ENCODE data around the gene NKRF. TPM values are rescaled to one million over a fixed set of nuclear protein-coding genes. Genes with fewer than 3 reads are reported as not detected.

Gene NKRF
- total RNA-seq, 1 donor from 2014 or later, result 9.8 TPM

GRCh38 chrX:119549327-119550016 is 56.8 kb downstream of the NKRF start:
- DNase-seq (ENCODE audit: low spot score) (no peak), ATAC-seq (no peak)
- intact Hi-C loops (cut with DNase I), result no loop called here

DNA sequence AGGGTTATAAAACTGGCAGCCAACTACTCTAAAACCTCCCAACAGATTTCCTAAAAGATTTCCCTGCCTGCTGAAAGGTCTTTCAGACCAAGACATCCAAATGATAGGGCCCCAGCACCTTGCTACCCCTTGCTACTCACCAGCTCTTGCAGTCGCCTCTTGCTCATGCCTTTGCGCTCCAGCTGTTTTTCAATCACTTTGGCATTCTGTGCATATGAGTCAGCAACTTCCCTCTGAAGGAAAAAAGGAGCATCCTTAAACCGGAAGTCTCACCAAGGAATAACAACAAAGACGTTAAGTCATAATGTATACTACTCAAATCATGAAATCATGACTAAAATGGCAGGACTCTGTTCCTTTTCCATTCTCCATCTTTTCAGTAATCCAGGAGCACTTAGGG is 65.0 kb downstream of the NKRF start:
- DNase-seq (ENCODE audit: low spot score) (no peak), ATAC-seq (no peak)
- intact Hi-C loops (cut with DNase I), result no loop called here

GRCh38 chrX:119539872-119540271 is 66.4 kb downstream of the NKRF start:
- DNase-seq (ENCODE audit: low spot score) (no peak), ATAC-seq (no peak)
- intact Hi-C loops (cut with DNase I), result no loop called here

Small RNA genes within 50 kb of the gene (microRNA-seq; reads per million reads assigned to microRNA genes)
- 9.1 reads per million, percentile 22 among the genes with 10 or more reads in this experiment for gene MIR766

Other genes starting within 250 kb of the NKRF start
- gene SLC25A43, start 207.1 kb downstream of the NKRF start, total RNA-seq, result 20.3 TPM
- 73.2 TPM for gene SLC25A5, start 138.0 kb downstream of the NKRF start, total RNA-seq
- 21.3 TPM for gene STEEP1, start 41.0 kb downstream of the NKRF start, total RNA-seq
- 47.6 TPM for gene UBE2A, start 31.9 kb downstream of the NKRF start, total RNA-seq
- gene SEPTIN6, start 86.7 kb upstream of the NKRF start, total RNA-seq, result 33.0 TPM
- gene SOWAHD, start 152.2 kb upstream of the NKRF start, total RNA-seq, result 0.53 TPM
- gene RPL39, start 185.2 kb upstream of the NKRF start, total RNA-seq, result 1,230 TPM
- gene UPF3B, start 246.5 kb upstream of the NKRF start, total RNA-seq, result 11.0 TPM

Data from sciatic nerve (tissue), 2 donors.